ENCODE measurements around the gene NOP9.
"Not testable (repeated sequence)": the region's sequence is repeated elsewhere in the genome, so short reads cannot be mapped to it uniquely, and the experiment has no call there.

Gene NOP9

GRCh38 chr14:24349742-24350141 lies 50.1 kb downstream of the NOP9 start:
- no peak for DNase-seq (ENCODE audit: low spot score)

GRCh38 chr14:24351517-24351916 lies 51.9 kb downstream of the NOP9 start:
- DNase-seq (ENCODE audit: low spot score), result no peak

DNA sequence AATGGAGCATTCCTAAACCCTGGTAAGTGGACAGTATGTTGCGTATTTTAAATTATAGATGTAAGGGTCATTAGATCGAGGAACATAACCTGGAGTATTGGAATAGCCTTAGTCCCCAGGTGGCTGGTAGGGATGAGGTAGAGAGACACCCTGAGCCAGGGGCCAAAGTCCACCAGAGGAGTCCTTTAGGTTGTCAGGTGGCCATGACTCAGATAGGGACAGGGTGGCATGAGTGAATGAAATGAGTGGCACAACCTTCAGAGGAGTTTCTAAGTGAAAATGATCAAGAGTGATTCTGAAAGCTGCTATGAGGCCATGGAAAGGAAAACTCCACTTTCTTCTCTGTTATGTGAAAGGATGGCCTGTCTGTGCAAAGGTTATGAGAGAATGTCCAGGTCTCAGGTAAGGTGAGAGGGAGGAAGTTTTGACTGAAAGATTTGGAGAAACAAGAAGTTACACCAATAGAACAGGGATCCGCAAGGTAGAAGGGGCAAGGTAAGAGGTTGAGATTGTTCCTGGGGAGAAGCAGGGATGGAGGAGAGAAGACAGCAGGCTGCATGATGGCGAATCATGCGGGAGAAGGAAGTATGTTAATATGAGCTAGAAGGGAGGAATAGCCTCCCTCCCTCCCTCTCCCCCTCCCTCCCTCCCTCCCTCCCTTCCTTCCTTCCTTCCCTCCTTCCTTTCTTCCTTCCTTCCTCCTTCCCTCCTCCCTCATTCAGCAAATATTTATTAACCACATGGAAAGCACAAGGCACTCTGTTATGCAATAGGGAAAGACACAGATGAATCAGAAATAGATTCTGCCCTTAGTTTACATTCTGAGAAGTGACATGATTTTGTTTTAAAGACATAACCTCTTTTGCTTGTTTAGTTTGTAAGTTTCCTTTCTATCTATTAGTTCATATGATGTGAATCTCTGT lies 54.2 kb downstream of the NOP9 start:
- DNase-seq (ENCODE audit: low spot score), result no peak

DNA sequence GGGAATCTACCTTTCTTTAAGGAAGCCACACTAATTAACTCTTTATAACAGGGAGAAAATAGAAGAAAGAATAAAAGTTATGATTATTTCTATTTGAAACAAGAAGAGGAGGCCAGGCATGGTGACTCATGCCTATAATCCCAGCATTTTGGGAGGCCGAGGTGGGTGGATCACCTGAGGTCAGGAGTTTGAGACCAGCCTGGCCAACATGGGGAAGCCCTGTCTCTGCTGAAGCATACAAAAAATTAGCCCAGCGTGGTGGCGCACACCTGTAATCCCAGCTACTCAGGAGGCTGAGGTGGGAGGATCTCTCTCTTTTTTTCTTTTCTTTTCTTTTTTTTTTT lies 54.8 kb downstream of the NOP9 start:
- DNase-seq (ENCODE audit: low spot score), result not testable (repeated sequence)

GRCh38 chr14:24355009-24355408 lies 55.4 kb downstream of the NOP9 start:
- no peak for DNase-seq (ENCODE audit: low spot score)

GRCh38 chr14:24356208-24356607 lies 56.6 kb downstream of the NOP9 start:
- no peak for DNase-seq (ENCODE audit: low spot score)

All from activated CD4-positive, alpha-beta T cell treated with anti-CD3 and anti-CD28 coated beads, Interleukin-2, Interleukin-4, amounts not matched to agents 100 ng/mL and 50 ng/mL, durations not matched to agents 16 hours and 8 hours (primary cell).